GM19239 (cell line): ENCODE measurements around the gene MMP19.
"Not testable (repeated sequence)": the region's sequence is repeated elsewhere in the genome, so short reads cannot be mapped to it uniquely, and the experiment has no call there.

ENCODE experiments used
- DNase-seq: peaks from one replicate; pipeline ENCODE4 v3.0.0; 2011; ENCODE audit warnings: low spot score; ENCODE audit not compliant: insufficient read length
- FAIRE-seq: peaks from 2 replicates; lab custom pipeline; 2011; peaks lifted over from hg19 to GRCh38; lab: Jason Lieb, UNC

MMP19 gene, protein sequence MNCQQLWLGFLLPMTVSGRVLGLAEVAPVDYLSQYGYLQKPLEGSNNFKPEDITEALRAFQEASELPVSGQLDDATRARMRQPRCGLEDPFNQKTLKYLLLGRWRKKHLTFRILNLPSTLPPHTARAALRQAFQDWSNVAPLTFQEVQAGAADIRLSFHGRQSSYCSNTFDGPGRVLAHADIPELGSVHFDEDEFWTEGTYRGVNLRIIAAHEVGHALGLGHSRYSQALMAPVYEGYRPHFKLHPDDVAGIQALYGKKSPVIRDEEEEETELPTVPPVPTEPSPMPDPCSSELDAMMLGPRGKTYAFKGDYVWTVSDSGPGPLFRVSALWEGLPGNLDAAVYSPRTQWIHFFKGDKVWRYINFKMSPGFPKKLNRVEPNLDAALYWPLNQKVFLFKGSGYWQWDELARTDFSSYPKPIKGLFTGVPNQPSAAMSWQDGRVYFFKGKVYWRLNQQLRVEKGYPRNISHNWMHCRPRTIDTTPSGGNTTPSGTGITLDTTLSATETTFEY

DNA sequence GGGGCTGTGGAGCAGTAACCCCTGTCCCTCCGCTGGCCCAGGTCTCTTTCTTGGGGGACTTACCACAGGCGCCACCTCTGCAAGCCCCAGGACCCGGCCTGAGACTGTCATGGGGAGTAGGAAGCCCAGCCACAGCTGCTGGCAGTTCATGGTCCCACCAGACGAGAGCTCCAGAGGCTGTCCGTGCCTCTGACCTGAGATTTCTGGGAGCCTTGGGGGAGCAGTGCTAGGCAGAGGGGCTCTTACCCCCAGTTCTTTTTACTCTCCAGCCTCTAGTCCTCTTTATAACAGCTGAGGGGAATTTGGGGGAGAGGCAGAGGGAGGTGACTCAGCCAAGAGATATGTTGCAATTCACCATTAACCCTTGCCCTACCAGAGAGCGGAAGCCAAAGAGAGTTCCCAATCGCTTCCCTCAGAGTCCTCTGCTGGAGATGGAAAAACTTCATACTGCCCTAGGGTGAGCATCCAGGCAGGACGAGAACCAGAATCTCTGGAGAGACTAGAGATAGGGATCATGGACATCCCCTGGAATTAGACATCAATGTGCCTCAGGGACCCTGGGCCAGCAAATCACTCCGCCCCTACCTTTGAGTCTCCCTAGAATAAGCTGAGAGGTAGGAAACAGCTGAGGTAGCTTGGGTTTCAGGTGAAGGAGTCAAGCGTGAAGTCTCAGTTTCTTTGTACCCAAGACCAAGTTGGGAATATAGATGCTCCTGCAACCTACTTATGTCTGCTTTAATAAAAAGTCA, at the start of gene MMP19:
Gene MMP19 (minus strand): TSS at position 256 of the 749 bp plus-strand sequence. CDS start 106 bp downstream, at position 150.
- no peak for FAIRE-seq
- no peak for DNase-seq

DNA sequence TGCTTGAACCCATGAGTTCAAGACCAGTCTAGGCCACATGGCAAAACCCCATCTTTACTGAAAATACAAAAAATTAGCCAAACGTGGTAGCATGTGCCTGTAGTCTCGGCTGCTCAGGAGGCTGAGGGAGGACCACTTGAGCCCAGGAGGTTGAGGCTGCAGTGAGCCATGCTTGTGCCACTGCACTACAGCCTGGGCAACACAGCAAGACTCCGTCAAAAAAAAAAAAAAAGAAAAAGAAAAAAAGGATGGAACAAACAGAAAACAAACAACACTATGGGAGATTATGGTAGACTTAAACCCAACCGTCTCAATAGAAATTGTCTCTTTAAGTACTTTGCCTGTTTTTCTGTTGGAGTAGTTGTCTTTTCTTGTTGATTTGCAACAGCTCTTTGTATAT, 48.6 kb upstream of the MMP19 start:
- no peak for FAIRE-seq

DNA sequence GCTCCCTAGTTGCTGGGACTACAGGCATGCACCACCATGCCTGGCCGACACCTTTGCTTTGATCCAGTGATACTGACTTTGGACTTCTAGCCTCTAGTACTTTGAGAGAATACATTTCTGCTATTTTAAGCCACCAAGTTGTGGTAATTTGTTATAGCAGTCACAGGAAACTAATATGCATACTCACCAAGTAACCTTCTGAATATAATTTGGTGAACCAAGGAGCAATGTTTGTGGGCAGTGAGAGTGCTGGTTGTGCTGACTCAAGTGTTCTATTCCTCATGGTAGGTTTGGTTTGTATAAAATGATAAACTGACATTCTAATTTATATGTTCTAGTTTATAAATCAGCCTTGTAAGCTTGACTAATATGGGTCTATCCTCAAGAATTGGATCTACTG, 42.4 kb upstream of the MMP19 start:
- DNase-seq (no peak), FAIRE-seq (no peak)

More for the DNA sequence above, 48.6 kb upstream of the MMP19 start:
- no peak for DNase-seq

- DNase-seq = no peak
- no peak for FAIRE-seq
These were observed 35.1 kb upstream of the MMP19 start for GRCh38 chr12:55877824-55878223.

DNA sequence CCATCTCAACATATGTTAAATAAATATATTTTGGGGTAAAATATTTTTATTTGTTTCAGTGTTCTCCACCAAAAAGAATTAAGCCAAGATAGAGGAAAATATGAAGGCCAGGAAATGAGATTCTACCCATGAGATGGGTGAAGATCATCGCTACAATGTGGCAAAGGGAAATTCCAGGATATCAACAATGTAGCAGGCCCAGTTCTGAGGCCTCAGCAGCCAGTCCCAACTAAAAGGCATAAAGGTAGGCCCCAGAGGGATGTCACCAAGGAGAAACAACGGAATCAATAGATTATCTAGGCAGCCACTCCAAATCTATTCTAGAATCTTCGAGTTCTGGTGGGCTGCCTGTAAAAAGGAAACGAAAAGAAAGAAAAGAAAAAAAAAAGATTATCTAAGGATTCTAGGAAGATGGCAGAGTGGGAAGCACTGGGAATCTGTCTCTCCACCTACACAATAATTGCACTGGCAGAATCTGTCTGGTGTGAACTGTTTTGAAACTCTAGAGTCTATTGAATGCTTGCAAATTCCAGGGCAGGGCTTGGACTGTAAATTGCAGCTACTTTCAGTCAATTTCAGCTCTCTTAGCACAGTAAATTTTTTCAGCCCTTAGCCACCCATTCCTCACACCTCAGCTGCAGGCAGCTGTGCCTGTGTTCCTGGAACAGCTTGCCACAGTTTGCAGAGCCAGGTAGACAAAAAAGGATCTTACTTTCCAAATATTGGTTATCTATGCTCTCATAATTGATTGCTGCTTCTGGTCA, 33.1 kb upstream of the MMP19 start:
- DNase-seq (no peak), FAIRE-seq (no peak)

GRCh38 chr12:55874443-55874842, 31.7 kb upstream of the MMP19 start:
- no peak for FAIRE-seq
- DNase-seq = no peak

GRCh38 chr12:55866454-55867004, 23.8 kb upstream of the MMP19 start:
- FAIRE-seq, DNase-seq: not testable (repeated sequence)

DNA sequence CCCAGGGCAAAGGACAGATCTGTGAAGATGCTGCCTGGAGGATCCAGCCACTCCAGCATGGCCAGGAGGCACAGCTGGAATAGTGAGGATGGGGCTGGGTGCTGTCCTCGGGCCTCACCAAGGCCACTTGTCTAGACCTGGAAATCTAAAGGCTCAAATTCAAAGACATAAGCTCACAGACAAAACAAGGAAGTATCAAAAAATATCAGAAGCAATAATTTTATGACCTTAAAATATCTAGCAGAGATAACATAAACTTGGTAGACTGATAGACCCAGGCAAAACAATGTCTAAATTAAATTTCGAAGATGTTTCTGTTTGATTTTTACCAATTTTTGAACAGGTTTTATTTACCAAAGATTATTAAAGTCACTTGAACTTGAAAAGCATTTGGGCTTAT, 22.6 kb upstream of the MMP19 start:
- DNase-seq (no peak), FAIRE-seq (no peak)

DNA sequence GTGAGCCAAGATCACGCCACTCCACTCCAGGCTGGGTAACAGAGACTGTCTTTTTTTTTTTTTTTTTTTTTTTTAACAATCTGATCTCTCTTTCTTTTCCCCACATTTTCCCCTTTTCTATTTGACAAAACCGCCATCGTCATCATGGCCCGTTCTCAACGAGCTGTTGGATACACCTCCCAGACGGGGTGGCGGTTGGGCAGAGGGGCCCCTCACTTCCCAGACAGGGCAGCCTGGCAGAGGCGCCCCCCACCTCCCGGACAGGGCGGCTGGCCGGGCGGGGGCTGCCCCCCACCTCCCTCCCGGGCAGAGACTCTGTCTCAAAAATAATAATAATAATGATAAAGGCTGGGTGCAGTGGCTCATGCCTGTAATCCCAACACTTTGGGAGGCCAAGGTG, 20.2 kb upstream of the MMP19 start:
- FAIRE-seq, DNase-seq: not testable (repeated sequence)

DNA sequence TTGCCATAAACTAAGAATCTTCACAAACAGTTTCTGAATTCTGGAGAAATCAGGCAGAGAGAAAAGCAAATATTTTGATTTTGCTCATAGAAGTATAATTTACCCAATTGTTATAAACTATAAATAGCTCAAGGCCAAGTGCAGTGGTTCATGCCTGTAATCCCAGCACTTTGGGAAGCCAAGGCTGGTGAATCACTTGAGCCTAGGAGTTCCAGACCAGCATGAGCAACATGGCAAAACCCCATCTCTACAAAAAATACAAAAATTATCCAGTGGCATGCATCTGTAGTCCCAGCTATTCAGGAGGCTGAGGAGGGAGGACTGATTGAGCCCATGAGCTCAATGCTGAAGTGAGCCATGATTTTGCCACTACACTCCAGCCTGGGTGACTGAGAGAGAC, 19.6 kb upstream of the MMP19 start:
- DNase-seq (no peak), FAIRE-seq (no peak)

- DNase-seq (no peak), FAIRE-seq (no peak)
These were observed 19.1 kb upstream of the MMP19 start for GRCh38 chr12:55861871-55862270.

GRCh38 chr12:55861396-55861795, 18.7 kb upstream of the MMP19 start:
- DNase-seq = no peak
- no peak for FAIRE-seq

DNA sequence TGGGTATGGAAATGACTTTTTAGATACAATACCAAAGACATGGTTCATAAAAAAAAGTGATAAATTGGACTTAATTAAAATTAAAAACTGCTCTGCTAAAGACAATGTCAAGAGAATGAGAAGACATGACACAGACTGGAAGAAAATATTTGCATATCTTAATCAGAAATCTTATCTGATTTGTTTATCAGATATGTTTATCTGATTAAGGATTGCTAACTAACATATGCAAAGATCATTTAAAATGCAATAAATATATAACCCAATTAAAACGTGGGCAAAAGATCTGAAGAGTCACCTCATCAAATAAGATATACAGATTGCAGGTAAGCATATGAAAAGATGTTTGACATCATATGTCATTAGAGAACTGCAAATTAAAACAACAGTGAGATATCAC, 10.0 kb upstream of the MMP19 start:
- DNase-seq (no peak), FAIRE-seq (no peak)

GRCh38 chr12:55850893-55851292, 8.2 kb upstream of the MMP19 start:
- FAIRE-seq (no peak), DNase-seq (no peak)

- FAIRE-seq = no peak
- DNase-seq = no peak
These were observed 7.7 kb upstream of the MMP19 start for GRCh38 chr12:55850401-55850800.

GRCh38 chr12:55849616-55850343, 7.0 kb upstream of the MMP19 start:
- FAIRE-seq (no peak), DNase-seq (no peak)

- FAIRE-seq (no peak), DNase-seq (no peak)
These were observed 5.0 kb upstream of the MMP19 start for GRCh38 chr12:55847603-55848291.

- no peak for DNase-seq
- FAIRE-seq = no peak
These were observed 4.3 kb upstream of the MMP19 start for GRCh38 chr12:55847033-55847432.
